ENCODE results near the gene RIMS4.
"Not testable (repeated sequence)": the region's sequence is repeated elsewhere in the genome, so short reads cannot be mapped to it uniquely, and the experiment has no call there.

DNA sequence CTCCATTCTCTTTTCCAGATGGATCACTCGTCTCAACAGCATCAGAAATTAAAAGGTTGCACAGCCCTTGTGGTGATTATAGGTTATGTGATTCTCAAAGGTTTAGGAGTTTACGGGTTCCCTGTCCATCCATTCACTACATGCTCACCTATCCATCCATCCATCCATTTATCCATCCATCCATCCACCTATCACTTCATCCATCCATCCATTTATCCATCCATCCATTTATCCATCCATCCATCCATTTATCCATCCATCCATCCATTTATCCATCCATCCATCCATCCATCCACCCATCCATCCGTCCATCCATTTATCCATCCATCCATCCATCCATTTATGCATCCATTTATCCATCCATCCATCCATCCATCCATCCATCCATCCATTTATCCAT is 46.5 kb downstream of the RIMS4 start:
- TF ChIP-seq, protein P1, sequence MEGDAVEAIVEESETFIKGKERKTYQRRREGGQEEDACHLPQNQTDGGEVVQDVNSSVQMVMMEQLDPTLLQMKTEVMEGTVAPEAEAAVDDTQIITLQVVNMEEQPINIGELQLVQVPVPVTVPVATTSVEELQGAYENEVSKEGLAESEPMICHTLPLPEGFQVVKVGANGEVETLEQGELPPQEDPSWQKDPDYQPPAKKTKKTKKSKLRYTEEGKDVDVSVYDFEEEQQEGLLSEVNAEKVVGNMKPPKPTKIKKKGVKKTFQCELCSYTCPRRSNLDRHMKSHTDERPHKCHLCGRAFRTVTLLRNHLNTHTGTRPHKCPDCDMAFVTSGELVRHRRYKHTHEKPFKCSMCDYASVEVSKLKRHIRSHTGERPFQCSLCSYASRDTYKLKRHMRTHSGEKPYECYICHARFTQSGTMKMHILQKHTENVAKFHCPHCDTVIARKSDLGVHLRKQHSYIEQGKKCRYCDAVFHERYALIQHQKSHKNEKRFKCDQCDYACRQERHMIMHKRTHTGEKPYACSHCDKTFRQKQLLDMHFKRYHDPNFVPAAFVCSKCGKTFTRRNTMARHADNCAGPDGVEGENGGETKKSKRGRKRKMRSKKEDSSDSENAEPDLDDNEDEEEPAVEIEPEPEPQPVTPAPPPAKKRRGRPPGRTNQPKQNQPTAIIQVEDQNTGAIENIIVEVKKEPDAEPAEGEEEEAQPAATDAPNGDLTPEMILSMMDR (IDR thresholded peaks at IDR 0.05) = not testable (repeated sequence)
- TF ChIP-seq POLR2A (IDR thresholded peaks at IDR 0.05) = not testable (repeated sequence)
